Right atrium auricular region (tissue), 2 donors: ENCODE measurements around the gene PAQR4. TPM values are rescaled to one million over a fixed set of nuclear protein-coding genes. Genes with fewer than 3 reads are reported as not detected.
"Not testable (repeated sequence)": the region's sequence is repeated elsewhere in the genome, so short reads cannot be mapped to it uniquely, and the experiment has no call there.

Source experiments
- DNase-seq: peaks from one replicate; pipeline ENCODE4 v3.0.0-alpha.2; 2019; ENCODE audit warnings: low spot score
- H3K27ac ChIP-seq, 2 donors: fragments of 200-600 bp; sonication (generic); 1 replicate in 1 of 2; 2 replicates in 1 of 2; pipeline ENCODE4 v1.5.1; 2016 to 2019
- H3K27me3 ChIP-seq, 2 donors: fragments of 200-600 bp; sonication (generic); one replicate each; pipeline versions ENCODE4 v1.5.1 to v1.6.0; 2017 to 2019
- H3K36me3 ChIP-seq: fragments of 200-600 bp; sonication (generic); one replicate; pipeline ENCODE4 v1.5.1; 2016
- H3K4me1 ChIP-seq, 2 donors: fragments of 200-600 bp; sonication (generic); one replicate each; pipeline versions ENCODE4 v1.5.1 to v1.6.0; 2017 to 2019
- H3K4me3 ChIP-seq, 2 donors: fragments of 200-600 bp; sonication (generic); 1 replicate in 1 of 2; 2 replicates in 1 of 2; pipeline ENCODE4 v1.5.1; 2017 to 2019; ENCODE audit warnings: mild to moderate bottlenecking in 1 of 2, moderate library complexity in 1 of 2
- H3K9me3 ChIP-seq, 2 donors: fragments of 200-600 bp; sonication (generic); one replicate each; pipeline ENCODE4 v1.5.1; 2019
- CTCF ChIP-seq, 2 donors: fragments of 200-600 bp; sonication (generic); IDR thresholded peaks; one replicate each; pipeline ENCODE4 v1.5.1; 2019; ENCODE audit warnings: antibody characterized with exemption in 2 of 2
- total RNA-seq, 2 donors: library from RNA; depleted of rRNA; stranded (reverse); fragments of >200 nt; gene quantifications; one replicate each; pipeline ENCODE4 v1.1.0, GENCODE V29; 2016

Gene PAQR4
- total RNA-seq, 2 donors from 2014 or later = 4.7 to 5.9 TPM

- Histone ChIP-seq H3K27ac (no peak overlapping the region), H3K9me3 (no peaks in the 10 kb centered on the region), H3K27me3 (no peaks in the 10 kb centered on the region), H3K4me3 (peak overlapping the region in 1 of 2 donors; percentile 21), H3K4me1 (peaks cover 0 to 8% of the 10 kb centered on the region in 2 donors), H3K36me3 (peaks cover 24% of the 10 kb centered on the region)
- DNase-seq = no peak
- no peak for TF ChIP-seq CTCF (IDR thresholded peaks at IDR 0.05)
Observed at GRCh38 chr16:2926650-2926999, 42.5 kb upstream of the PAQR4 start.

- Histone ChIP-seq H3K36me3 (peaks cover 24% of the 10 kb centered on the region), H3K9me3 (no peaks in the 10 kb centered on the region), H3K27me3 (no peaks in the 10 kb centered on the region), H3K27ac (no peak overlapping the region), H3K4me3 (peak overlapping the region in 1 of 2 donors; percentile 21), H3K4me1 (peaks cover 0 to 8% of the 10 kb centered on the region in 2 donors)
- peak; percentile 91 to 97 for TF ChIP-seq CTCF (IDR thresholded peaks at IDR 0.05)
- DNase-seq = peak; percentile 96
Observed at GRCh38 chr16:2927010-2927646, 42.0 kb upstream of the PAQR4 start.

GRCh38 chr16:2928151-2928550 is 41.0 kb upstream of the PAQR4 start:
- H3K36me3 ChIP-seq = peaks cover 20% of the 10 kb centered on the region
- H3K27me3 ChIP-seq, H3K4me3 ChIP-seq, H3K9me3 ChIP-seq, DNase-seq, H3K27ac ChIP-seq, H3K4me1 ChIP-seq: not testable (repeated sequence)

DNA sequence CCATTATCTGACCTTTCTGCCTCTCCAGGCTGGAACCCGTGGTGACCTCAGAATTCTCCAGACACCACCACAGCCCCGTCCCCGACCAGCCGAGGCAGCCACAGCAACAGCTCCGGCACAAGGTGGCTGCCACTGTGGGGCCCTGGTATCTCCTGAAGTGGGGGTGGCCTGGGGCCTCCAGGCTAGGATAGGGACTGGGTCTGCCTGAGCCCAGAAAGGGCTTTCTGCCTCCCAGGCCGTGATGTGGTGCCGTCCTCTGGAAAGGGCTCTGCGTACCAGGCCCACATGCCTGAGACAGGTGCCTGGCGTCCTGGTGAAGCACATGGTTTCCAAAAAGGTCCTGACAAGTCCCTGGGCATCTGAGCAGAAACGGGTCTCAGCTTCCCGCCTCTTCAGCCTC is 40.4 kb upstream of the PAQR4 start:
- Histone ChIP-seq H3K27ac (no peak overlapping the region), H3K4me3 (no peak overlapping the region), H3K36me3 (peaks cover 27% of the 10 kb centered on the region), H3K9me3 (no peaks in the 10 kb centered on the region), H3K4me1 (peaks cover 0 to 8% of the 10 kb centered on the region in 2 donors), H3K27me3 (no peaks in the 10 kb centered on the region)
- no peak for TF ChIP-seq CTCF (IDR thresholded peaks at IDR 0.05)
- DNase-seq = no peak

- Histone ChIP-seq H3K9me3 (no peaks in the 10 kb centered on the region), H3K27me3 (no peaks in the 10 kb centered on the region), H3K4me3 (no peak overlapping the region), H3K4me1 (peaks cover 0 to 8% of the 10 kb centered on the region in 2 donors), H3K27ac (no peak overlapping the region), H3K36me3 (peaks cover 36% of the 10 kb centered on the region)
- DNase-seq = no peak
- TF ChIP-seq CTCF (IDR thresholded peaks at IDR 0.05) = no peak
Observed at GRCh38 chr16:2929693-2930092, 39.5 kb upstream of the PAQR4 start.

GRCh38 chr16:2930236-2930635 is 38.9 kb upstream of the PAQR4 start:
- peaks cover 41% of the 10 kb centered on the region for H3K36me3 ChIP-seq
- no peaks in the 10 kb centered on the region for H3K9me3 ChIP-seq
- H3K4me1 ChIP-seq = peaks cover 0 to 8% of the 10 kb centered on the region in 2 donors
- no peak overlapping the region for H3K27ac ChIP-seq
- no peak for DNase-seq
- H3K4me3 ChIP-seq = no peak overlapping the region
- no peaks in the 10 kb centered on the region for H3K27me3 ChIP-seq
- TF ChIP-seq CTCF (IDR thresholded peaks at IDR 0.05) = no peak

DNA sequence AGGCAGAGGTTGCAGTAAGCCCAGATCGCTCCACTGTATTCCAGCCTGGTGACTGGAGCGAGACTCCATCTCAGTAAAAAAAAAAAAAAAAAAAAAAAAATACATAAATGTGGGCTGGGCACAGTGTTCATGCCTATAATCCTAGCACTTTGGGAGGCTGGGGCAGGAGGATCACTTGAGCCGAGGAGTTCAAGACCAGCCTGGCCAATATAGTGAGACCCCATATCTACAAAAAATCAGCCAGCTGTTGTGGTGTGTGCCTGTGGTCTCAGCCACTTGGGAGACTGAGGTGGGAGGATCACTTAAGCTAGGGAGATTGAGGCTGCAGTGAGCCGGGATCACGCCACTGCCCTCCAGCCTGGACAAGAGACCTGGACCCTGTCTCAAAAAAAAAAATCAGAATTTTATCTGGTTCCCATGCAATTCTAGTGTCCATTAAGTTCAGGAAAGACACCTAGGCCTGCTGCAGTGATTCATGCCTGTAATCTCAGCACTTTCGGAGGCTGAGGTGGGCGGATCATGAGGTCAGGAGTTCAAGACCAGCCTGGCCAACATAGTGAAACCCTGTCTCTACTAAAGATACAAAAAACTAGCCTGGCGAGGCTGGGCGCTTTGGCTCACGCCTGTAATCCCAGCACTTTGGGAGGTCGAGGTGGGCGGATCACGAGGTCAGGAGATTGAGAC is 37.8 kb upstream of the PAQR4 start:
- H3K27ac ChIP-seq, H3K9me3 ChIP-seq, H3K27me3 ChIP-seq, DNase-seq, H3K4me1 ChIP-seq, H3K4me3 ChIP-seq: not testable (repeated sequence)
- peaks cover 47% of the 10 kb centered on the region for H3K36me3 ChIP-seq
